Renal cortical epithelial cell (primary cell): ENCODE data around the gene SMTNL2. TPM values are rescaled to one million over a fixed set of nuclear protein-coding genes. Genes with fewer than 3 reads are reported as not detected.
"Not testable (repeated sequence)": the region's sequence is repeated elsewhere in the genome, so short reads cannot be mapped to it uniquely, and the experiment has no call there.

ENCODE experiments used
- DNase-seq: peaks from one replicate; pipeline ENCODE4 v3.0.0-alpha.2; 2011; ENCODE audit warnings: low read depth
- total RNA-seq: library from RNA; depleted of rRNA; stranded (reverse); fragments of >200 nt; gene quantifications from 2 replicates; pipeline ENCODE4 v1.2.3, GENCODE V29; 2014

SMTNL2 gene
- total RNA-seq, 1 donor from 2014 or later, result 16.1 TPM

- DNase-seq, result peak; percentile 30
These were observed 50.6 kb downstream of the SMTNL2 start for GRCh38 chr17:4634976-4635375.

GRCh38 chr17:4635823-4636375 lies 51.6 kb downstream of the SMTNL2 start:
- no peak for DNase-seq

- DNase-seq, result no peak
These were observed 52.3 kb downstream of the SMTNL2 start for GRCh38 chr17:4636474-4637100.

GRCh38 chr17:4638766-4639165 lies 54.4 kb downstream of the SMTNL2 start:
- DNase-seq, result not testable (repeated sequence)

GRCh38 chr17:4639301-4640059 lies 55.2 kb downstream of the SMTNL2 start:
- peak; percentile 16 for DNase-seq

GRCh38 chr17:4640569-4641188 lies 56.4 kb downstream of the SMTNL2 start:
- not testable (repeated sequence) for DNase-seq

- DNase-seq, result no peak
These were observed 57.2 kb downstream of the SMTNL2 start, which contains the start of gene ALOX15 for GRCh38 chr17:4641297-4642195. ALOX15 (minus strand) TSS chr17:4641678; CDS start chr17:4641651, 27 bp downstream.

GRCh38 chr17:4642286-4642685 lies 58.0 kb downstream of the SMTNL2 start:
- DNase-seq, result no peak

- no peak for DNase-seq
These were observed 59.3 kb downstream of the SMTNL2 start for GRCh38 chr17:4643676-4644075.

- no peak for DNase-seq
These were observed 61.3 kb downstream of the SMTNL2 start for GRCh38 chr17:4645642-4646041.

GRCh38 chr17:4648741-4649140 lies 64.4 kb downstream of the SMTNL2 start:
- peak; percentile 36 for DNase-seq

GRCh38 chr17:4652997-4653396 lies 68.7 kb downstream of the SMTNL2 start:
- no peak for DNase-seq

GRCh38 chr17:4655933-4656332 lies 71.6 kb downstream of the SMTNL2 start:
- not testable (repeated sequence) for DNase-seq

- DNase-seq, result no peak
These were observed 73.3 kb downstream of the SMTNL2 start for GRCh38 chr17:4657678-4658077.

Other genes starting within 250 kb of the SMTNL2 start
- gene UBE2G1, start 217.9 kb upstream of the SMTNL2 start, total RNA-seq, result 49.5 and 70.1 TPM in 2 replicates
- 0.50 and 1.0 TPM in 2 replicates for gene SPNS3, start 150.6 kb upstream of the SMTNL2 start, total RNA-seq
- 151 and 225 TPM in 2 replicates for gene SPNS2, start 85.6 kb upstream of the SMTNL2 start, total RNA-seq
- gene MYBBP1A, start 29.1 kb upstream of the SMTNL2 start, total RNA-seq, result 33.5 and 44.5 TPM in 2 replicates
- gene GGT6, start 24.0 kb upstream of the SMTNL2 start, total RNA-seq, result 0.05 TPM in 1 of 2 replicates, not detected in the other
- not detected in 2 replicates for gene ALOX15, start 57.1 kb downstream of the SMTNL2 start, total RNA-seq
- 16.0 and 31.7 TPM in 2 replicates for gene PELP1, start 119.6 kb downstream of the SMTNL2 start, total RNA-seq
- gene ARRB2, start 126.1 kb downstream of the SMTNL2 start, total RNA-seq, result 2.1 and 2.7 TPM in 2 replicates
- 17.4 and 20.6 TPM in 2 replicates for gene MED11, start 146.9 kb downstream of the SMTNL2 start, total RNA-seq
- gene ZMYND15, start 155.3 kb downstream of the SMTNL2 start, total RNA-seq, result 0.30 and 1.0 TPM in 2 replicates
- 36.2 and 48.6 TPM in 2 replicates for gene CXCL16, start 155.4 kb downstream of the SMTNL2 start, total RNA-seq
- gene TM4SF5, start 187.4 kb downstream of the SMTNL2 start, total RNA-seq, result not detected in 2 replicates
- gene VMO1, start 201.8 kb downstream of the SMTNL2 start, total RNA-seq, result not detected in 2 replicates
- not detected in 2 replicates for gene GLTPD2, start 204.4 kb downstream of the SMTNL2 start, total RNA-seq
- 79.0 and 204 TPM in 2 replicates for gene PSMB6, start 211.6 kb downstream of the SMTNL2 start, total RNA-seq
- gene PLD2, start 222.6 kb downstream of the SMTNL2 start, total RNA-seq, result 16.0 and 21.3 TPM in 2 replicates
- 20.8 and 84.6 TPM in 2 replicates for gene MINK1, start 248.8 kb downstream of the SMTNL2 start, total RNA-seq